ENCODE data around the gene PWP2.

Gene PWP2

GRCh38 chr21:44064852-44065403 lies 42.3 kb upstream of the PWP2 start:
- TF ChIP-seq CTCF (IDR thresholded peaks at IDR 0.05): no peak

GRCh38 chr21:44065428-44065827 lies 41.8 kb upstream of the PWP2 start:
- TF ChIP-seq CTCF (IDR thresholded peaks at IDR 0.05): no peak

- no peak for TF ChIP-seq CTCF (IDR thresholded peaks at IDR 0.05)
Observed at GRCh38 chr21:44066116-44066515, 41.1 kb upstream of the PWP2 start.

GRCh38 chr21:44067011-44067839 lies 40.0 kb upstream of the PWP2 start:
- TF ChIP-seq CTCF (IDR thresholded peaks at IDR 0.05): peak; percentile 52

- TF ChIP-seq CTCF (IDR thresholded peaks at IDR 0.05): no peak
Observed at GRCh38 chr21:44070391-44070790, 36.8 kb upstream of the PWP2 start.

GRCh38 chr21:44071359-44072104 lies 35.7 kb upstream of the PWP2 start:
- TF ChIP-seq CTCF (IDR thresholded peaks at IDR 0.05): no peak

- no peak for TF ChIP-seq CTCF (IDR thresholded peaks at IDR 0.05)
Observed at GRCh38 chr21:44072111-44072510, 35.1 kb upstream of the PWP2 start.

All from LNCAP (cell line).